Spleen (tissue), 11 donors: ENCODE data around the gene NCLN. TPM values are rescaled to one million over a fixed set of nuclear protein-coding genes. Genes with fewer than 3 reads are reported as not detected.

Source experiments
- DNase-seq: peaks from one replicate; pipeline ENCODE4 v3.0.0-alpha.2; 2020
- H3K27ac ChIP-seq, 8 donors: fragments of 200-600 bp; sonication (generic) in 7 of 8; 1 replicate in 4 of 8; 2 replicates in 4 of 8; pipeline versions ENCODE4 v1.5.0 to v1.8.0; 2016 to 2021; ENCODE audit warnings: inconsistent platforms in 4 of 8, mild to moderate bottlenecking in 4 of 8, moderate library complexity in 1 of 8
- H3K27me3 ChIP-seq, 7 donors: fragments of 200-600 bp; sonication (generic) in 6 of 7; replicated peaks in 1 of 7; 1 replicate in 4 of 7; 2 replicates in 3 of 7; pipeline versions ENCODE4 v1.5.0 to v1.8.0; 2016 to 2021; ENCODE audit warnings: inconsistent platforms in 3 of 7, mild to moderate bottlenecking in 1 of 7
- H3K36me3 ChIP-seq, 6 donors: fragments of 200-600 bp; sonication (generic) in 5 of 6; 1 replicate in 4 of 6; 2 replicates in 2 of 6; pipeline versions ENCODE4 v1.5.0 to v1.8.0; 2016 to 2021; ENCODE audit warnings: inconsistent platforms in 2 of 6
- H3K4me1 ChIP-seq, 6 donors: fragments of 200-600 bp; sonication (generic) in 5 of 6; 1 replicate in 3 of 6; 2 replicates in 3 of 6; pipeline versions ENCODE4 v1.5.0 to v1.8.0; 2016 to 2021; ENCODE audit warnings: inconsistent platforms in 3 of 6
- H3K4me3 ChIP-seq, 8 donors: fragments of 200-600 bp; sonication (generic) in 7 of 8; 1 replicate in 4 of 8; 2 replicates in 4 of 8; pipeline versions ENCODE4 v1.5.0 to v1.8.0; 2016 to 2021; ENCODE audit warnings: inconsistent platforms in 4 of 8, mild to moderate bottlenecking in 4 of 8, moderate library complexity in 2 of 8
- H3K9me3 ChIP-seq, 8 donors: fragments of 200-600 bp; sonication (generic) in 7 of 8; 1 replicate in 4 of 8; 2 replicates in 4 of 8; pipeline versions ENCODE4 v1.5.0 to v1.8.0; 2016 to 2021; ENCODE audit warnings: inconsistent platforms in 4 of 8
- CTCF ChIP-seq, 11 experiments: fragments of 200-600 bp in 7 of 11; fragments of 450-650 bp in 4 of 11; sonication (generic) in 4 of 11; IDR thresholded peaks in 8 of 11; conservative IDR thresholded peaks in 3 of 11; 1 replicate in 7 of 11; 2 replicates in 4 of 11; pipeline versions ENCODE4 v1.4.0 to v1.8.0; 2016 to 2021; ENCODE audit warnings: antibody characterized with exemption in 11 of 11, inconsistent platforms in 4 of 11, mild to moderate bottlenecking in 1 of 11
- POLR2A ChIP-seq, 3 donors: fragments of 450-650 bp; IDR thresholded peaks; one replicate each; pipeline ENCODE4 v1.5.1; 2017; ENCODE audit warnings: antibody characterized with exemption in 3 of 3, mild to moderate bottlenecking in 1 of 3
- POLR2AphosphoS5 ChIP-seq, 3 donors: sonication (generic); formaldehyde crosslinking; IDR thresholded peaks; one replicate each; pipeline ENCODE4 v1.5.1; 2017; ENCODE audit warnings: antibody characterized with exemption in 3 of 3
- WGBS, 5 donors: extraction: QIAGEN DNeasy Blood & Tissue Kit in 3 of 5; methylation state at CpG; one replicate each; pipeline versions ENCODE4 v1.1.5 to v1.1.7; 2013 to 2018; 5-methylcytosine and 5-hydroxymethylcytosine counted together
- intact Hi-C: fragments of 100-400 bp; cut with DNase I; formaldehyde crosslinking; loops from one replicate; pipeline ENCODE4 v1.15.0; 2023; ENCODE audit warnings: low total_unique reads
- polyA plus RNA-seq, 3 donors: library from polyadenylated mRNA; stranded (reverse); fragments of 200-250 nt; gene quantifications; one replicate each; pipeline ENCODE4 v1.2.1, GENCODE V29; 2013
- total RNA-seq, 7 donors: library from RNA; depleted of rRNA in 3 of 7; stranded (reverse); fragments of >200 nt in 3 of 7; fragmentation: NEBNext Ultra II Directional in 4 of 7; extraction: Animal tissue kit (Norgen Biotek cat#: 25700) in 4 of 7; gene quantifications; one replicate each; pipeline versions ENCODE4 v1.1.0 to v1.2.1, GENCODE V29; 2016 to 2021
- donor health status: healthy with polysubstance abuse.
- donor health status: DM: no; HTN: no; CAD: no; lungs with moderate emphysema.
- donor health status: DM: no; HTN: no; CAD: no.
- donor health status: Bipolar disorder and iron deficiency.
- donor health status: healthy.
- donor health status: DM: no; HTN: no; CAD: no.
- donor health status: DM: yes; HTN: yes; CAD: no.

NCLN gene
- total and polyA plus RNA-seq, 10 donors, result 37.8 to 89.5 (median 48.9) TPM

- Histone ChIP-seq H3K27ac (no peak overlapping the region), H3K4me1 (no peaks in the 10 kb centered on the region), H3K4me3 (no peak overlapping the region), H3K36me3 (no peaks in the 10 kb centered on the region), H3K9me3 (peaks cover 0 to 15% (median 10%) of the 10 kb centered on the region in 8 donors), H3K27me3 (peaks cover 0 to 61% (median 0%) of the 10 kb centered on the region in 7 donors)
- 76 to 89% (median 77%) methylated on average over 10 of the region's 10 CpGs for WGBS, 5 donors
- intact Hi-C loops, result no loop called here
- DNase-seq, result no peak
- TF ChIP-seq POLR2A (IDR thresholded peaks at IDR 0.05) (no peak), POLR2AphosphoS5 (IDR thresholded peaks at IDR 0.05) (no peak), CTCF (IDR thresholded peaks at IDR 0.05 in 8 of 11, conservative IDR thresholded peaks at IDR 0.05 in 3 of 11) (no peak)
Measured at GRCh38 chr19:3249408-3249807, 63.7 kb downstream of the NCLN start.

GRCh38 chr19:3250675-3251074, 64.9 kb downstream of the NCLN start:
- Histone ChIP-seq H3K4me3 (no peak overlapping the region), H3K27ac (no peak overlapping the region), H3K27me3 (peaks cover 0 to 59% (median 0%) of the 10 kb centered on the region in 7 donors), H3K9me3 (peaks cover 0 to 15% (median 10%) of the 10 kb centered on the region in 8 donors), H3K4me1 (no peaks in the 10 kb centered on the region), H3K36me3 (no peaks in the 10 kb centered on the region)
- no peak for DNase-seq
- 68 to 80% (median 69%) methylated on average over 7 of the region's 7 CpGs for WGBS, 5 donors
- intact Hi-C loops, result no loop called here
- peak in 10 of 11 experiments; percentile 22 to 76 (median 54) for TF ChIP-seq CTCF (IDR thresholded peaks at IDR 0.05 in 8 of 11, conservative IDR thresholded peaks at IDR 0.05 in 3 of 11)
- no peak for TF ChIP-seq POLR2A (IDR thresholded peaks at IDR 0.05)

- Histone ChIP-seq H3K4me3 (no peak overlapping the region), H3K27me3 (peaks cover 0 to 55% (median 0%) of the 10 kb centered on the region in 7 donors), H3K27ac (no peak overlapping the region), H3K9me3 (peaks cover 0 to 15% (median 10%) of the 10 kb centered on the region in 8 donors), H3K36me3 (no peaks in the 10 kb centered on the region), H3K4me1 (no peaks in the 10 kb centered on the region)
- intact Hi-C loops, result no loop called here
- TF ChIP-seq POLR2AphosphoS5 (IDR thresholded peaks at IDR 0.05), result no peak
- no peak for DNase-seq
- WGBS, 5 donors, result 72 to 86% (median 80%) methylated on average over 8 of the region's 8 CpGs
Measured at GRCh38 chr19:3251229-3251628, 65.5 kb downstream of the NCLN start.

DNA sequence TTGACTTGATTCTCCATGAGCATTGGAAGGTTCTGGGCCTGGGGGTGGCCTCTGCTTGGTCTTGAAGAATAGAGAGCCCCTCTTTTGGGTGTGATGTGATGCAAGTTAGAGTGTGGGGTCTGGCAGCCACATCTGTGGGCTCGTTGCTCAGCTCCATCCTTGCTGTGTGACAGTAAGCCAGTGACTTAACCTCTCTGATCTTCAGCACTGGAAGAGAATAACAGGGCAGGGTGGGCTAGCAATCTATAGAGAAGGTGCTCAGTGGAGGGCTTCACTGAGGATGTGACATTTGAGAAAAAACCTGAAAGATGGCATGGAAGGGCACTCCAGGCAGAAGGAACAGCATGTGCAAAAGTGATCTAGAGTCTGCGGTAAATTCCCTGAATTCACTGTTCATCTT, 66.9 kb downstream of the NCLN start:
- H3K27ac ChIP-seq, result no peak overlapping the region
- intact Hi-C loops, result no loop called here
- H3K4me3 ChIP-seq, result no peak overlapping the region
- peaks cover 0 to 53% (median 0%) of the 10 kb centered on the region in 7 donors for H3K27me3 ChIP-seq
- no peaks in the 10 kb centered on the region for H3K36me3 ChIP-seq
- no peaks in the 10 kb centered on the region for H3K4me1 ChIP-seq
- H3K9me3 ChIP-seq, result peaks cover 0 to 15% (median 10%) of the 10 kb centered on the region in 8 donors
- no peak for TF ChIP-seq CTCF (IDR thresholded peaks at IDR 0.05 in 8 of 11, conservative IDR thresholded peaks at IDR 0.05 in 3 of 11)
- TF ChIP-seq POLR2AphosphoS5 (IDR thresholded peaks at IDR 0.05), result no peak
- TF ChIP-seq POLR2A (IDR thresholded peaks at IDR 0.05), result no peak
- 79 to 90% (median 83%) methylated on average over 2 of the region's 2 CpGs for WGBS, 5 donors
- no peak for DNase-seq

GRCh38 chr19:3253270-3253669, 67.5 kb downstream of the NCLN start:
- Histone ChIP-seq H3K36me3 (no peaks in the 10 kb centered on the region), H3K27me3 (peaks cover 0 to 53% (median 0%) of the 10 kb centered on the region in 7 donors), H3K4me1 (no peaks in the 10 kb centered on the region), H3K27ac (no peak overlapping the region), H3K9me3 (peaks cover 0 to 15% (median 10%) of the 10 kb centered on the region in 8 donors), H3K4me3 (no peak overlapping the region)
- 20 to 60% (median 55%) methylated on average over 1 to 3 of the region's 3 CpGs for WGBS, 5 donors
- no peak for DNase-seq
- intact Hi-C loops, result no loop called here
- TF ChIP-seq CTCF (IDR thresholded peaks at IDR 0.05 in 8 of 11, conservative IDR thresholded peaks at IDR 0.05 in 3 of 11), result no peak
